ENCODE data around the gene TJP1. TPM values are rescaled to one million over a fixed set of nuclear protein-coding genes. Genes with fewer than 3 reads are reported as not detected.

TJP1 gene
- total and polyA plus RNA-seq, 2 of the 8 experiments (the other 6 are each of a cell fraction or from before 2014, with no cell fraction given): 46.3 to 138 TPM

DNA sequence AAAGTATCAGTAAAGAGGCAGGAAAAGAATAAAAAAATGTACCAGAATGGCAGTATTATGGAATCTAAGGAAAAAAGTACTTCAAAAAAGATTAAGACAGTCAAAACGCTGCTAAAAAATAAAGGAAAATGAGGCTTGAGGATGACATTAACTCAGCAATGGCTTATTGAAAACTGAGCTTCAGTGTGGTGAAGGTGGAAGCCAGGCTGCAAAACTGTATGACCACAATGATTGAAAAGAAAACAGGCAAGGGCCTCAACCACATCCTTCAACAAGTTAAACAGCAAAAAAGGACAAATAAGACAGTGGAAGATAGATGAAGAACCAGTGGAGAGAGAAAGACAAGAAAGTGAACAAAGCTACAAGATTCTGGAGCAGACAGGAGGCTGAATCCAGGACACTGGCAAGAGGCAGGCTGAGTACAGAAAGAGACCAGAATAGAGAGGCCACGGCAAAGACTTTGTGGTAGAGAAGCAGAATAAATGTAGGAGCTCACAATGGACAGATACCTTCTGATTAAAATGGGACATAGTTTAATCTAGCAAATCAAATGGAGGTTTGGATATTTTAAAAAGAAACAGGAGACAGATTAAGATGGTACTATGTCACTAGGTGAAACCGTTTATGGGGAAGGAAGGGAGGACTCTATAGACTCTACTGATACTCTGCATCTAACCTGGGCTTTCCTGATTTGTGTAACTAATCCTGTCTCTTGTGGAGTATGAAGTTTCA is 86.1 kb downstream of the TJP1 start:
- no peak overlapping the region for H3K14ac ChIP-seq (ENCODE audit: insufficient read length)
- no peak overlapping the region for H2BK5ac ChIP-seq (ENCODE audit: low read depth, low read length)
- CTCF ChIA-PET (ENCODE audit: partially characterized antibody): interaction anchor here (0.6 to 1.4 kb wide), 3 partner anchors 181 to 396 kb away, joined by 3 to 5 read pairs (median 3); no protein-coding TSS in a partner anchor
- H2AK5ac ChIP-seq (ENCODE audit: low read depth, low read length): no peak overlapping the region
- no peak for FAIRE-seq
- H3K18ac ChIP-seq (ENCODE audit: extremely low read depth, low read length): no peak overlapping the region
- no peaks in the 10 kb centered on the region for H3K79me1 ChIP-seq (ENCODE audit: low read depth, low read length)
- no peak overlapping the region for H4K5ac ChIP-seq (ENCODE audit: insufficient read length, low read depth, low read length)
- peak overlapping the region in 1 of 4 experiments; percentile 8; a peak in 1 of 7 replicates for H3K9ac ChIP-seq (replicated peaks in 1 of 4; ENCODE audit: extremely low read depth in 1 of 4, low read depth in 3 of 4, low read length in 3 of 4)
- no peak overlapping the region for H2BK12ac ChIP-seq (ENCODE audit: low read depth, low read length)
- H3K4me3 ChIP-seq (ENCODE audit: extremely low read depth in 1 of 4, insufficient read depth in 2 of 4, low read depth in 3 of 4, low read length in 4 of 4): no peak overlapping the region
- no peak overlapping the region for H4K91ac ChIP-seq (replicated peaks; ENCODE audit: insufficient read length, low read length)
- no peaks in the 10 kb centered on the region for H4K20me1 ChIP-seq (replicated peaks in 1 of 2; ENCODE audit: control insufficient read depth in 1 of 2, insufficient read depth in 2 of 2, low read length in 2 of 2)
- no peaks in the 10 kb centered on the region for H3K27me3 ChIP-seq (replicated peaks in 1 of 4; ENCODE audit: control insufficient read depth in 3 of 4, extremely low read depth in 1 of 4, insufficient read depth in 3 of 4, low read length in 3 of 4)
- 90% methylated on average over 3 of the region's 3 CpGs; no CpG with 5 or more reads in 1 of the 2 experiments for WGBS, 2 experiments (ENCODE audit: extremely low coverage in 1 of 2, insufficient coverage in 1 of 2, insufficient read length in 1 of 2, insufficient replicate concordance in 2 of 2, low coverage in 1 of 2, low lambda C conversion rate in 2 of 2, missing lambda C conversion rate in 1 of 2)
- no peak overlapping the region for H3K56ac ChIP-seq (replicated peaks; ENCODE audit: insufficient read length, low read depth, low read length)
- H3K9me3 ChIP-seq (ENCODE audit: insufficient read depth in 2 of 2, low read depth in 1 of 2, low read length in 1 of 2): no peaks in the 10 kb centered on the region
- no peak overlapping the region for H3K27ac ChIP-seq (ENCODE audit: low read depth, low read length)
- no peak for DNase-seq (ENCODE audit: low read depth in 1 of 2, low spot score in 2 of 2)
- H3K4me2 ChIP-seq (ENCODE audit: insufficient read depth in 1 of 2, low read depth in 2 of 2, low read length in 2 of 2): no peak overlapping the region
- H3K36me3 ChIP-seq (ENCODE audit: control insufficient read depth in 2 of 4, insufficient read depth in 4 of 4, low read length in 3 of 4): peaks cover 13 to 56% (median 39%) of the 10 kb centered on the region in 4 experiments
- H2BK15ac ChIP-seq (ENCODE audit: low read length): no peak overlapping the region
- H3K23me2 ChIP-seq (ENCODE audit: low read depth, low read length): no peaks in the 10 kb centered on the region
- no peak overlapping the region for H3K23ac ChIP-seq (ENCODE audit: insufficient read length)
- no peaks in the 10 kb centered on the region for H3K4me1 ChIP-seq (replicated peaks in 1 of 4; ENCODE audit: control insufficient read depth in 3 of 4, insufficient read depth in 4 of 4, low read length in 3 of 4)
- no peak overlapping the region for H2AFZ ChIP-seq (ENCODE audit: low read length)
- H3K4ac ChIP-seq (replicated peaks; ENCODE audit: insufficient read length, low read depth, low read length): no peak overlapping the region
- H4K8ac ChIP-seq (ENCODE audit: extremely low read depth, insufficient read depth, low read length): no peak overlapping the region
- H2BK120ac ChIP-seq (replicated peaks; ENCODE audit: low read depth, low read length): no peak overlapping the region
- POLR2A ChIA-PET (ENCODE audit: partially characterized antibody): no interaction called here
- no peak overlapping the region for H2BK20ac ChIP-seq (ENCODE audit: low read length)
- H3K79me2 ChIP-seq (ENCODE audit: control insufficient read depth in 1 of 2, insufficient read depth in 2 of 2, low read length in 2 of 2): no peaks in the 10 kb centered on the region
